GM10847 (cell line): ENCODE data around the gene RAB14.

Source experiments
- POLR2A ChIP-seq: IDR thresholded peaks from 2 replicates; pipeline ENCODE4 v1.6.1; 2011; ENCODE audit not compliant: insufficient read length; ENCODE audit errors: extremely low read depth

Gene RAB14

DNA sequence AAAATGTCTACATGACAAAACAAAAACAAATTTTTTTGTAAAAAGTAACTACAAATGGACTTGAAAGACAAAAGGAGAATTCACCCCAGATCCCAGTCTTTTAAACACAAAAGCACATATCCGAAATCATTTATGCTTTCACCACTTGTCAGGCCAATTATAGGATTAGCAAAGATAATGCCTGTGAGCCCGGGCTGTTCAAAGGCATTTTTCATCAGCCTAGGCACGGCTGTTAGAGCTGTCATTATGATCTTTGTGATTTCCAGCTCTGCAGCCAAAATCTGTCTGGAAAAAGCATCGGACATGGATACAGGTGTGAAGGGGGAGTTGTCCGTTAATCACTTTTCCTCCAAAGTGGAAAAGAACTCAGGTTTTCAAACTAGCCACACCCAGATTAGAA, 23.6 kb upstream of the RAB14 start:
- no peak for TF ChIP-seq POLR2A

GRCh38 chr9:121222524-121223171, 21.0 kb upstream of the RAB14 start:
- no peak for TF ChIP-seq POLR2A

DNA sequence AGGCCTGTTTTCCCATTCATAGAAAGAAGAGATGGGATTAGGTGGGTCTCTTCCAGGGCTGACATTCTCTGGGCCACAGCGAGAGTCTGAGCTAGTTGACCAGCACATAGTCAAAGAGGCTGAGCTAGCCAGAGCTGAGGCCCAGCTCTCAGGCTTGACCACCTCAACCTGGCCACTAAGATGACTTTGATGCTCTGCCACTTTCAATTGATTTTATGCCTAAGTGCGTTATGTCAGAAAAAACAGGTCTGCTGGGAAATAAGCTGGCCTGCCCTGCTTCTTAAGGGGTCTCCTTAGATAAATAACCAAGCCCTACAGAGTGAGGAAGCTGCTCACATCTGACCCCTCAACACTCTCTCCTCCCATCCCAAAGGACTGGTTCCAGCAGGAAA, 20.0 kb upstream of the RAB14 start:
- no peak for TF ChIP-seq POLR2A

DNA sequence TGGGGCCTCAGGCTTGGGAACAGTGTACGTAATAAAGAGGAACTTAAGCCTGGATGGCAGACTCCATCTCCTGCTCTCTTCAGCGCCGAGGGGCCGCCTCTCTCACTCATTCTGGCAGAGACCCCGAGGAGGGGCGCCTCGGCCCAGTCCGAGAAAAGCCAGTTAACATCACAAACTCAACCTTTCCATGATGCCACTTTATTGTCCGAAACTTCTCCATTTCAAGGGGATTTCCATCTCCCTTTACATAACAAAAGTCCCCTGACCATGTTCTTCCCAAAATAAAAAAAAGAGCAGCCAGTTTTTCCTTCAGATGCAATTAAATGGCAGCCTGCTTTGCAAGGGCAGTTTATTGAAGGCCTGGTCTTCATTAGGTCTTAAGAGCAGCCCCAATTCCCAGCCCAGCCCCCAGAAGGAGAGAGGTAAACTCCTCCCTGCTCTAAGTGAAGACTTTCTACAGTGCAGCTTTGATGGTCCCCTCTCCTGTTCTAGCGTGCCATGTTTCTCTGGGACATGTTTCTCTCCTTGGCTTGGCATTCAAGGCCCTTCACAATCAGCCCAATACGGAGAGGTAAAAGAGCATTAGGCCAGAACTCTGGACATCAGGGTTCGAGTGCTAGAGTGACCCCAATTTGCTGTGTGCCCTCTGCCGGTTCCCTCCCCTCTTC, 19.5 kb upstream of the RAB14 start:
- TF ChIP-seq POLR2A, result no peak

DNA sequence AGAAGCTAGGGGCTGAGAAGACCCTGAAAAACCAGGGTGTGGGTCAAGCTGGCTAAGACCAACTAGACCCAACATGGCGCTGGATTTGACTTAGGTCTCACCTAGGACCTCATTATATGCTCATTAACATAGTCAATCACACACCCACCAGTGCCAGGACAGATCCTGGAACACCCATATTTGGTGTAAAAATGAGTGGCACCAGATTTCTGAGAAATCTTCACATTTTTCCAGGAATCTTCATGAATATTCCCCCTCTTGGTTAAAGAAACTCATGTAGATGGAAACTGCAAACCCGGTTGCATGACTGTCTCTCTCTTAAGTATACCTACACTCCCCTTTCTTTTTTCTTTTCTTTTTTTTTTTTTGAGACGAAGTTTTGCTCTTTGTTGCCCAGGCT, 17.9 kb upstream of the RAB14 start:
- TF ChIP-seq POLR2A, result no peak

GRCh38 chr9:121218357-121219027, 16.8 kb upstream of the RAB14 start:
- no peak for TF ChIP-seq POLR2A

- no peak for TF ChIP-seq POLR2A
Observed at GRCh38 chr9:121217609-121218292, 16.1 kb upstream of the RAB14 start.

DNA sequence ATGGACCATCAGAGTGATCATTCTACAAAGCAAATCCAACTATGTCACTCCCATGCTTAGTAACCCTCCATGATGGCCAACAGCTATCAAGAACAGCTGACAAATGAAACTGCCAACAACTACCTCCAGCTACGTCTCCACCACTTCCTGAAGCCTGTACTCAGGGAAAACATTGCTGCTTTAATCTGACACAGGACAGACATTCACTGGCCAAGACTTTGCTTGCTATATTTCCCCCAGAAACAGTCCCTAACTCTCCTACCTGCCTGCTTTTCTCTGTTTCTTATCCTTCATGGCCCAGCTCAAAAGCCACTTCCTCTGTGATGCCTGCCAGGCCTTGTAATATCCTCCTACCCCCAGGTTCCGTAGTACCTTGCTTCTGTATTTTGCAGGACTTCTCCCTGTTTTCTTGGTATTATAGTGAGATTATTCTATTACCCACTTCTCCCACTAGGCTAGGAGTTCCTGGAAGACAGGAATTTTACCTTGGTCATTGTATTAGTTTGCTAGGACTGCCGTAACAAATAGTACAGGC, 14.7 kb upstream of the RAB14 start:
- TF ChIP-seq POLR2A, result no peak

- no peak for TF ChIP-seq POLR2A
Observed at GRCh38 chr9:121214005-121214404, 12.3 kb upstream of the RAB14 start.

DNA sequence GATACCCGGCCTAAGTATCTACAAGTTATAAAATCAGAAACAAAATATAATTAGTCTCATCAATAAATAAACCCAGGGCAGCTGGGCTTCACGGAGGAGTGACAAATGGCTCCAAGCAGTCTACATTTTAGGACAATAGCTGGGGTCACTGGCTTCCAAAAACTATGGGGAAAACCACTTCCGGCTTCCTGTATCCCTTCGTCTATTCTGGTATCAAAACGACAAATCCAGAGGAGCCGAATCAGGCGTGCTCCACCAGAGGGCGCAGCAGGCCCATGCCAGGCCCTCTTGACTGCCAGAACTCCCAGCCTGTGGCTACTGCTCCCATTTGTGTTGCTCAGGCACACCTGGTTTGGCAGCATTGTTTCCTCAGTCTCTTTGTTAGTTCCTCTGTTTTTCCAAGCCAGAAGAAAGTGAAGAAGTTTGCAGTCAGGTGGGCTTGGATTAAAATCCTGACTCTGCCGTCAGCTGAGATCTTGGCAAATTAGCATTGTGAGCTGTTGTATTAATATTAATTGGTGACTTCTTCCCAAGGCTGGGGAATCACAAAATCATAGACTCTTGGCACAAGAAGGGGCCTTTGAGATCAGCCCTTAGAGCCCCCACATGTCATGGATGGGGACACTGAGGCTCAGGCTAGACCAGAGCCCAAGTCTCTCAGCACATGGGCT, 11.6 kb upstream of the RAB14 start:
- TF ChIP-seq POLR2A, result no peak

GRCh38 chr9:121210536-121210935, 8.9 kb upstream of the RAB14 start:
- no peak for TF ChIP-seq POLR2A

- TF ChIP-seq POLR2A, result no peak
Observed at GRCh38 chr9:121207371-121207940, 5.8 kb upstream of the RAB14 start.

DNA sequence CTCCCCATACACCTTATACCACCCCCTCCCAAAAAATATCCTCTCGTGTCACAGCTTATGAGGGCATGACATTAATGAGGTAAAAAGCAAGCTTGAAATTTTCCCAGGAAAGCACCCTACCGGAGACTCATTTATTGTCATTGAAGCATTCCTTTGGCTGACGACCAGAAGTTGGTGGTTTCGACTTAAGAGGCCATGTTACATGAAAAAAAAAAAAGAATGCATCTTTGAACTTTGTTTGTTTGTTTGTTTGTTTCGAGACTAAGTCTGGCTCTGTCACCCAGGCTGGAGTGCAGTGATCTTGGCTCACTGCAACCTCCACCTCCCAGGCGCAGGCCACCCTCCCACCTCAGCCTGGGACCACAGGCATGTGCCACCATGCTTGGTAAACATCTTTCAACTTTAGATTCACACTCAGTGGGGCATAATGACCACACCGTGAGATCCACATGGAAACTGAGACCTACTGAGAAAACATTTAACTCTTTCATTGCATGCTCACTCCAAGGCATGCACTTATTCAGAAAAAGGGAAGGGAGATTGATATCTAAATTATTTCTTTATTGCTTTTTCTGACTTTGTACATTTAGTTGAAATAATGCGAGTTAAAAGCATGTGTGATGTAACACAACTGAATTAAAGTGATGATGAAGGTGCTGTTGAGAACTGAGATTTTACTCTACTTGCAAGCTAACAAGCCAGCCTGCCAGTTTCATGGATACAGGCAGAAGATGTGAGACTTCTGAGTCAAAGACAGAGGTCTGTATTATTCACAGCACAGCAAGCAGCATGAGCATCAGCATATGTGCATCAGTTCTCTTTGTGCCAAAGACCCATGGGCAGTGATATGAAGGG, 5.1 kb upstream of the RAB14 start:
- TF ChIP-seq POLR2A, result no peak

GRCh38 chr9:121204611-121205010, 2.9 kb upstream of the RAB14 start:
- TF ChIP-seq POLR2A, result no peak
